22Rv1 (cell line): ENCODE data around the gene GRB2.

Experiments
- ZFX ChIP-seq: fragments of 450-650 bp; IDR thresholded peaks from 2 replicates; pipeline ENCODE4 v1.6.1; 2017; ENCODE audit warnings: antibody characterized with exemption, borderline replicate concordance
- TF ChIP-seq, protein P1 (sequence below): fragments of 450-650 bp; IDR thresholded peaks from 2 replicates; pipeline ENCODE4 v1.5.1; 2017; ENCODE audit warnings: mild to moderate bottlenecking

DNA sequence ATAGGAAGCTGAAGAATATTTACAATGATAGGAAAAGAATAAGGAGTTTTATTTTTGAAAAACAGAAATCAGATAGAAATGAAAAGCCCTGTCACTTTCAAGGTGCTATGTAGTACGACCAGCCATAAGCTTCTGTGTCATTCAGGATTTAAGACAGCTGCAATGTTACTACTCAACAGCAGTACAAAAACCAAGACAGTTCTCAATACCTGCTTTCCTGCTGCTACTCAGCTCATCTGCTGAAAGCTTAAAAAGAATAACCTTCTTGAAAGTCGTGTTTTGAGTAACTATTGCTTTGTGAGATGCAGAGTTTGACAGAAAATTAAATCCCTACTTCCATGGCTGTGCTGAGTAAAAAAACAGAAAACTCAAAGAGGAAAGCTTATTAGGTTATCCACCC, 8.7 kb downstream of the GRB2 start:
- TF ChIP-seq, protein P1, sequence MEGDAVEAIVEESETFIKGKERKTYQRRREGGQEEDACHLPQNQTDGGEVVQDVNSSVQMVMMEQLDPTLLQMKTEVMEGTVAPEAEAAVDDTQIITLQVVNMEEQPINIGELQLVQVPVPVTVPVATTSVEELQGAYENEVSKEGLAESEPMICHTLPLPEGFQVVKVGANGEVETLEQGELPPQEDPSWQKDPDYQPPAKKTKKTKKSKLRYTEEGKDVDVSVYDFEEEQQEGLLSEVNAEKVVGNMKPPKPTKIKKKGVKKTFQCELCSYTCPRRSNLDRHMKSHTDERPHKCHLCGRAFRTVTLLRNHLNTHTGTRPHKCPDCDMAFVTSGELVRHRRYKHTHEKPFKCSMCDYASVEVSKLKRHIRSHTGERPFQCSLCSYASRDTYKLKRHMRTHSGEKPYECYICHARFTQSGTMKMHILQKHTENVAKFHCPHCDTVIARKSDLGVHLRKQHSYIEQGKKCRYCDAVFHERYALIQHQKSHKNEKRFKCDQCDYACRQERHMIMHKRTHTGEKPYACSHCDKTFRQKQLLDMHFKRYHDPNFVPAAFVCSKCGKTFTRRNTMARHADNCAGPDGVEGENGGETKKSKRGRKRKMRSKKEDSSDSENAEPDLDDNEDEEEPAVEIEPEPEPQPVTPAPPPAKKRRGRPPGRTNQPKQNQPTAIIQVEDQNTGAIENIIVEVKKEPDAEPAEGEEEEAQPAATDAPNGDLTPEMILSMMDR: no peak
- no peak for TF ChIP-seq ZFX
